Keratinocyte (primary cell): ENCODE results near the gene ARHGAP8. TPM values are rescaled to one million over a fixed set of nuclear protein-coding genes. Genes with fewer than 3 reads are reported as not detected.

ENCODE experiments used
- DNase-seq: peaks from one replicate; pipeline ENCODE4 v3.0.0-alpha.2; 2011; ENCODE audit warnings: low read depth, missing footprints, low spot score
- FAIRE-seq: peaks from 2 replicates; lab custom pipeline; 2011; peaks lifted over from hg19 to GRCh38; lab: Jason Lieb, UNC
- H2AFZ ChIP-seq: 2 replicates; pipeline ENCODE4 v1.6.0; 2012; ENCODE audit warnings: low read length, control low read depth, inconsistent platforms; ENCODE audit not compliant: control insufficient read depth
- H3K27ac ChIP-seq: 2 replicates; pipeline ENCODE4 v1.5.1; 2011; ENCODE audit warnings: low read length; ENCODE audit not compliant: control insufficient read depth, insufficient read depth
- H3K27me3 ChIP-seq: 3 replicates; pipeline ENCODE4 v1.6.0; 2011; ENCODE audit warnings: low read length; ENCODE audit not compliant: control insufficient read depth, insufficient read depth; ENCODE audit errors: extremely low read depth
- H3K36me3 ChIP-seq, 2 experiments: 2 replicates in 1 of 2; 3 replicates in 1 of 2; pipeline ENCODE4 v1.5.1; 2011; ENCODE audit warnings: low read length in 2 of 2, mild to moderate bottlenecking in 1 of 2; ENCODE audit not compliant: control insufficient read depth in 2 of 2, insufficient read depth in 2 of 2; ENCODE audit errors: extremely low read depth in 1 of 2
- H3K4me1 ChIP-seq: 3 replicates; pipeline ENCODE4 v1.5.1; 2011; ENCODE audit warnings: low read length; ENCODE audit not compliant: control insufficient read depth, insufficient read depth; ENCODE audit errors: extremely low read depth
- H3K4me2 ChIP-seq: 3 replicates; pipeline ENCODE4 v1.6.0; 2011; ENCODE audit warnings: low read depth, low read length; ENCODE audit not compliant: control insufficient read depth, insufficient read depth; ENCODE audit errors: extremely low read depth
- H3K4me3 ChIP-seq, 3 experiments: fragments of 200-600 bp in 1 of 3; sonication (generic) in 1 of 3; 2 replicates in 2 of 3; 3 replicates in 1 of 3; pipeline ENCODE4 v1.5.1; 2011 to 2016; ENCODE audit warnings: low read length in 3 of 3, mild to moderate bottlenecking in 3 of 3, control low read depth in 2 of 3, inconsistent platforms in 1 of 3, low read depth in 1 of 3, mixed read lengths in 1 of 3, mixed run types in 1 of 3, moderate library complexity in 1 of 3; ENCODE audit not compliant: control insufficient read depth in 2 of 3, insufficient read depth in 2 of 3; ENCODE audit errors: extremely low read depth in 1 of 3
- H3K79me2 ChIP-seq: 2 replicates; pipeline ENCODE4 v1.6.0; 2012; ENCODE audit warnings: low read length; ENCODE audit not compliant: control insufficient read depth, insufficient read depth
- H3K9ac ChIP-seq: 3 replicates; pipeline ENCODE4 v1.6.0; 2011; ENCODE audit warnings: low read length; ENCODE audit not compliant: control insufficient read depth, insufficient read depth; ENCODE audit errors: extremely low read depth
- H3K9me1 ChIP-seq: 3 replicates; pipeline ENCODE4 v1.6.0; 2011; ENCODE audit warnings: low read length; ENCODE audit not compliant: control insufficient read depth, insufficient read depth; ENCODE audit errors: extremely low read depth
- H3K9me3 ChIP-seq: 2 replicates; pipeline ENCODE4 v1.5.1; 2012; ENCODE audit warnings: low read depth, low read length; ENCODE audit not compliant: control insufficient read depth
- H4K20me1 ChIP-seq: 3 replicates; pipeline ENCODE4 v1.6.0; 2011; ENCODE audit warnings: low read length; ENCODE audit not compliant: control insufficient read depth, insufficient read depth; ENCODE audit errors: extremely low read depth
- CTCF ChIP-seq, 3 experiments: IDR thresholded peaks in 1 of 3; conservative IDR thresholded peaks in 1 of 3; optimal IDR thresholded peaks in 1 of 3; 2 replicates in 2 of 3; 3 replicates in 1 of 3; pipeline versions ENCODE3 to v1.5.1; 2011; ENCODE audit warnings: low read length in 3 of 3, mild to moderate bottlenecking in 3 of 3, moderate library complexity in 2 of 3, control low read depth in 1 of 3, inconsistent platforms in 1 of 3; ENCODE audit not compliant: insufficient read depth in 2 of 3; ENCODE audit errors: extremely low read depth in 1 of 3
- EZH2 ChIP-seq: IDR thresholded peaks from one replicate; pipeline ENCODE4 v1.6.1; 2012; ENCODE audit warnings: inconsistent platforms, mild to moderate bottlenecking, low read length, moderate library complexity
- dilution Hi-C: fragments of 300-500 bp; cut with MboI; formaldehyde crosslinking; loops from one replicate; pipeline ENCODE4 v1.7.0; 2020; ENCODE audit warnings: low sequenced_read_pairs; ENCODE audit not compliant: extremely low pct_ligation_motif_present
- polyA plus RNA-seq, 5 experiments: library from polyadenylated mRNA; depleted of rRNA in 3 of 5; stranded (reverse) in 3 of 5; stranded (forward) in 1 of 5; unstranded in 1 of 5; fragments of >200 nt; gene quantifications; 1 replicate in 1 of 5; 2 replicates in 3 of 5; 3 replicates in 1 of 5; pipeline versions ENCODE4 v1.2.1 to v1.2.3, GENCODE V29; 2011 to 2012; ENCODE audit warnings: missing spikeins in 2 of 5, low read depth in 1 of 5, low replicate concordance in 1 of 5

Gene ARHGAP8
- polyA plus RNA-seq, 1 donor (not counting 4 experiments of a cell fraction or from before 2014, with no cell fraction given) = 21.3 TPM

GRCh38 chr22:44782363-44782963 lies 30.1 kb downstream of the ARHGAP8 start:
- Histone ChIP-seq H3K27me3 (no peaks in the 10 kb centered on the region), H3K4me1 (no peaks in the 10 kb centered on the region), H3K4me2 (no peak overlapping the region), H4K20me1 (no peaks in the 10 kb centered on the region), H3K9ac (no peak overlapping the region), H3K9me1 (no peaks in the 10 kb centered on the region), H3K27ac (no peak overlapping the region), H3K79me2 (peaks cover 3% of the 10 kb centered on the region), H3K36me3 (peaks cover 3 to 8% of the 10 kb centered on the region in 2 experiments), H3K9me3 (no peaks in the 10 kb centered on the region), H3K4me3 (no peak overlapping the region), H2AFZ (no peak overlapping the region)
- no peak for DNase-seq
- no peak for FAIRE-seq
- no peak for TF ChIP-seq CTCF (optimal IDR thresholded peaks at IDR 0.05 in 1 of 3, IDR thresholded peaks at IDR 0.05 in 1 of 3, conservative IDR thresholded peaks at IDR 0.05 in 1 of 3; ENCODE audit: extremely low read depth in 1 of 3, insufficient read depth in 2 of 3, low read length in 3 of 3)
- TF ChIP-seq EZH2 = no peak
- dilution Hi-C loops = no loop called here

- TF ChIP-seq CTCF (optimal IDR thresholded peaks at IDR 0.05 in 1 of 3, IDR thresholded peaks at IDR 0.05 in 1 of 3, conservative IDR thresholded peaks at IDR 0.05 in 1 of 3; ENCODE audit: extremely low read depth in 1 of 3, insufficient read depth in 2 of 3, low read length in 3 of 3) (no peak), EZH2 (no peak)
- H3K36me3 ChIP-seq = peaks cover 3 to 11% of the 10 kb centered on the region in 2 experiments
- H3K4me2 ChIP-seq = no peak overlapping the region
- H3K9ac ChIP-seq = no peak overlapping the region
- H3K4me3 ChIP-seq = no peak overlapping the region
- FAIRE-seq (no peak), DNase-seq (no peak)
- dilution Hi-C loops = no loop called here
- H3K27ac ChIP-seq = no peak overlapping the region
- no peaks in the 10 kb centered on the region for H3K27me3 ChIP-seq
- H3K79me2 ChIP-seq = peaks cover 3% of the 10 kb centered on the region
- no peak overlapping the region for H2AFZ ChIP-seq
- H3K4me1 ChIP-seq = no peaks in the 10 kb centered on the region
- no peaks in the 10 kb centered on the region for H4K20me1 ChIP-seq
- H3K9me1 ChIP-seq = no peaks in the 10 kb centered on the region
- no peaks in the 10 kb centered on the region for H3K9me3 ChIP-seq
Measured at GRCh38 chr22:44783091-44783490, 30.7 kb downstream of the ARHGAP8 start.
